Measurements from ENCODE around the gene SLC30A3.

SLC30A3 gene

GRCh38 chr2:27261241-27261925 lies 1.5 kb downstream of the SLC30A3 start:
- TF ChIP-seq MYC (IDR thresholded peaks at IDR 0.05; ENCODE audit: low read depth, low read length) (no peak), MAX (IDR thresholded peaks at IDR 0.05; ENCODE audit: low read depth, low read length) (no peak), POLR2A (IDR thresholded peaks at IDR 0.05; ENCODE audit: extremely low read depth, insufficient read length) (no peak), CTCF (IDR thresholded peaks at IDR 0.05; ENCODE audit: low read depth, low read length) (no peak)
- no peak for DNase-seq (ENCODE audit: low read depth)
- H3K4me3 ChIP-seq (ENCODE audit: low read depth, low read length) = no peak overlapping the region

- no peak for DNase-seq (ENCODE audit: low read depth)
- no peak overlapping the region for H3K4me3 ChIP-seq (ENCODE audit: low read depth, low read length)
- no peak for TF ChIP-seq MAX (IDR thresholded peaks at IDR 0.05; ENCODE audit: low read depth, low read length)
- no peak for TF ChIP-seq CTCF (IDR thresholded peaks at IDR 0.05; ENCODE audit: low read depth, low read length)
- no peak for TF ChIP-seq POLR2A (IDR thresholded peaks at IDR 0.05; ENCODE audit: extremely low read depth, insufficient read length)
- TF ChIP-seq MYC (IDR thresholded peaks at IDR 0.05; ENCODE audit: low read depth, low read length) = no peak
Measured at GRCh38 chr2:27258051-27258450, 4.8 kb downstream of the SLC30A3 start.

- no peak for TF ChIP-seq MYC (IDR thresholded peaks at IDR 0.05; ENCODE audit: low read depth, low read length)
- TF ChIP-seq POLR2A (IDR thresholded peaks at IDR 0.05; ENCODE audit: extremely low read depth, insufficient read length) = no peak
- TF ChIP-seq CTCF (IDR thresholded peaks at IDR 0.05; ENCODE audit: low read depth, low read length) = no peak
- TF ChIP-seq MAX (IDR thresholded peaks at IDR 0.05; ENCODE audit: low read depth, low read length) = no peak
- DNase-seq (ENCODE audit: low read depth) = no peak
- H3K4me3 ChIP-seq (ENCODE audit: low read depth, low read length) = no peak overlapping the region
Measured at GRCh38 chr2:27256855-27257454, 5.9 kb downstream of the SLC30A3 start.

- no peak for DNase-seq (ENCODE audit: low read depth)
- no peak overlapping the region for H3K4me3 ChIP-seq (ENCODE audit: low read depth, low read length)
- TF ChIP-seq MAX (IDR thresholded peaks at IDR 0.05; ENCODE audit: low read depth, low read length) (no peak), CTCF (IDR thresholded peaks at IDR 0.05; ENCODE audit: low read depth, low read length) (no peak), POLR2A (IDR thresholded peaks at IDR 0.05; ENCODE audit: extremely low read depth, insufficient read length) (no peak), MYC (IDR thresholded peaks at IDR 0.05; ENCODE audit: low read depth, low read length) (no peak)
Measured at GRCh38 chr2:27255660-27256059, 7.2 kb downstream of the SLC30A3 start.

GRCh38 chr2:27255187-27255586 lies 7.7 kb downstream of the SLC30A3 start:
- no peak overlapping the region for H3K4me3 ChIP-seq (ENCODE audit: low read depth, low read length)
- no peak for DNase-seq (ENCODE audit: low read depth)
- TF ChIP-seq POLR2A (IDR thresholded peaks at IDR 0.05; ENCODE audit: extremely low read depth, insufficient read length) = no peak
- no peak for TF ChIP-seq CTCF (IDR thresholded peaks at IDR 0.05; ENCODE audit: low read depth, low read length)
- TF ChIP-seq MAX (IDR thresholded peaks at IDR 0.05; ENCODE audit: low read depth, low read length) = no peak
- TF ChIP-seq MYC (IDR thresholded peaks at IDR 0.05; ENCODE audit: low read depth, low read length) = no peak

Data from NB4 (cell line).